ENCODE measurements around the gene CREB3L2. TPM values are rescaled to one million over a fixed set of nuclear protein-coding genes. Genes with fewer than 3 reads are reported as not detected.

CREB3L2 gene
- total and polyA plus RNA-seq, 2 of the 13 experiments (the other 11 are each of a cell fraction or from before 2014, with no cell fraction given) = 22.1 to 41.1 TPM

GRCh38 chr7:138001529-138002095 lies at the start of gene CREB3L2 (continued):
- TF ChIP-seq, protein P1, sequence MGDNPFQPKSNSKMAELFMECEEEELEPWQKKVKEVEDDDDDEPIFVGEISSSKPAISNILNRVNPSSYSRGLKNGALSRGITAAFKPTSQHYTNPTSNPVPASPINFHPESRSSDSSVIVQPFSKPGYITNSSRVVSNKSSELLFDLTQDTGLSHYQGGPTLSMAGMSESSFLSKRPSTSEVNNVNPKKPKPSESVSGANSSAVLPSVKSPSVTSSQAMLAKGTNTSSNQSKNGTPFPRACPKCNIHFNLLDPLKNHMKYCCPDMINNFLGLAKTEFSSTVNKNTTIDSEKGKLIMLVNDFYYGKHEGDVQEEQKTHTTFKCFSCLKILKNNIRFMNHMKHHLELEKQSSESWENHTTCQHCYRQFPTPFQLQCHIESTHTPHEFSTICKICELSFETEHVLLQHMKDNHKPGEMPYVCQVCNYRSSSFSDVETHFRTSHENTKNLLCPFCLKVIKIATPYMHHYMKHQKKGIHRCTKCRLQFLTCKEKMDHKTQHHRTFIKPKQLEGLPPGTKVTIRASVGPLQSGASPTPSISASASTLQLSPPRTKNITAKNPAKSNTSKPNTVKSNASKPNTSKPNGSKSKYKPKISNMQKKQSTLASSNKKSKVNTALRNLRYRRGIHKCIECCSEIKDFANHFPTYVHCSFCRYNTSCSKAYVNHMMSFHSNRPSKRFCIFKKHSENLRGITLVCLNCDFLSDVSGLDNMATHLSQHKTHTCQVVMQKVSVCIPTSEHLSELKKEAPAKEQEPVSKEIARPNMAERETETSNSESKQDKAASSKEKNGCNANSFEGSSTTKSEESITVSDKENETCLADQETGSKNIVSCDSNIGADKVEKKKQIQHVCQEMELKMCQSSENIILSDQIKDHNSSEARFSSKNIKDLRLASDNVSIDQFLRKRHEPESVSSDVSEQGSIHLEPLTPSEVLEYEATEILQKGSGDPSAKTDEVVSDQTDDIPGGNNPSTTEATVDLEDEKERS (CRISPR knock-in tag; IDR thresholded peaks at IDR 0.05) = no peak
- TF ChIP-seq IRX3 (CRISPR knock-in tag; IDR thresholded peaks at IDR 0.05; ENCODE audit: borderline replicate concordance, low read depth) = 0 out of 2 replicates have a peak, but pooled peaks have one; percentile 37
- no peak for TF ChIP-seq BCL6 (CRISPR knock-in tag; IDR thresholded peaks at IDR 0.05)
- TF ChIP-seq GATAD2A (CRISPR knock-in tag; IDR thresholded peaks at IDR 0.05) = no peak
- TF ChIP-seq ZNF33B (CRISPR knock-in tag; IDR thresholded peaks at IDR 0.05) = no peak; the same call in 1 of the 2 replicates
- TF ChIP-seq, protein P2, sequence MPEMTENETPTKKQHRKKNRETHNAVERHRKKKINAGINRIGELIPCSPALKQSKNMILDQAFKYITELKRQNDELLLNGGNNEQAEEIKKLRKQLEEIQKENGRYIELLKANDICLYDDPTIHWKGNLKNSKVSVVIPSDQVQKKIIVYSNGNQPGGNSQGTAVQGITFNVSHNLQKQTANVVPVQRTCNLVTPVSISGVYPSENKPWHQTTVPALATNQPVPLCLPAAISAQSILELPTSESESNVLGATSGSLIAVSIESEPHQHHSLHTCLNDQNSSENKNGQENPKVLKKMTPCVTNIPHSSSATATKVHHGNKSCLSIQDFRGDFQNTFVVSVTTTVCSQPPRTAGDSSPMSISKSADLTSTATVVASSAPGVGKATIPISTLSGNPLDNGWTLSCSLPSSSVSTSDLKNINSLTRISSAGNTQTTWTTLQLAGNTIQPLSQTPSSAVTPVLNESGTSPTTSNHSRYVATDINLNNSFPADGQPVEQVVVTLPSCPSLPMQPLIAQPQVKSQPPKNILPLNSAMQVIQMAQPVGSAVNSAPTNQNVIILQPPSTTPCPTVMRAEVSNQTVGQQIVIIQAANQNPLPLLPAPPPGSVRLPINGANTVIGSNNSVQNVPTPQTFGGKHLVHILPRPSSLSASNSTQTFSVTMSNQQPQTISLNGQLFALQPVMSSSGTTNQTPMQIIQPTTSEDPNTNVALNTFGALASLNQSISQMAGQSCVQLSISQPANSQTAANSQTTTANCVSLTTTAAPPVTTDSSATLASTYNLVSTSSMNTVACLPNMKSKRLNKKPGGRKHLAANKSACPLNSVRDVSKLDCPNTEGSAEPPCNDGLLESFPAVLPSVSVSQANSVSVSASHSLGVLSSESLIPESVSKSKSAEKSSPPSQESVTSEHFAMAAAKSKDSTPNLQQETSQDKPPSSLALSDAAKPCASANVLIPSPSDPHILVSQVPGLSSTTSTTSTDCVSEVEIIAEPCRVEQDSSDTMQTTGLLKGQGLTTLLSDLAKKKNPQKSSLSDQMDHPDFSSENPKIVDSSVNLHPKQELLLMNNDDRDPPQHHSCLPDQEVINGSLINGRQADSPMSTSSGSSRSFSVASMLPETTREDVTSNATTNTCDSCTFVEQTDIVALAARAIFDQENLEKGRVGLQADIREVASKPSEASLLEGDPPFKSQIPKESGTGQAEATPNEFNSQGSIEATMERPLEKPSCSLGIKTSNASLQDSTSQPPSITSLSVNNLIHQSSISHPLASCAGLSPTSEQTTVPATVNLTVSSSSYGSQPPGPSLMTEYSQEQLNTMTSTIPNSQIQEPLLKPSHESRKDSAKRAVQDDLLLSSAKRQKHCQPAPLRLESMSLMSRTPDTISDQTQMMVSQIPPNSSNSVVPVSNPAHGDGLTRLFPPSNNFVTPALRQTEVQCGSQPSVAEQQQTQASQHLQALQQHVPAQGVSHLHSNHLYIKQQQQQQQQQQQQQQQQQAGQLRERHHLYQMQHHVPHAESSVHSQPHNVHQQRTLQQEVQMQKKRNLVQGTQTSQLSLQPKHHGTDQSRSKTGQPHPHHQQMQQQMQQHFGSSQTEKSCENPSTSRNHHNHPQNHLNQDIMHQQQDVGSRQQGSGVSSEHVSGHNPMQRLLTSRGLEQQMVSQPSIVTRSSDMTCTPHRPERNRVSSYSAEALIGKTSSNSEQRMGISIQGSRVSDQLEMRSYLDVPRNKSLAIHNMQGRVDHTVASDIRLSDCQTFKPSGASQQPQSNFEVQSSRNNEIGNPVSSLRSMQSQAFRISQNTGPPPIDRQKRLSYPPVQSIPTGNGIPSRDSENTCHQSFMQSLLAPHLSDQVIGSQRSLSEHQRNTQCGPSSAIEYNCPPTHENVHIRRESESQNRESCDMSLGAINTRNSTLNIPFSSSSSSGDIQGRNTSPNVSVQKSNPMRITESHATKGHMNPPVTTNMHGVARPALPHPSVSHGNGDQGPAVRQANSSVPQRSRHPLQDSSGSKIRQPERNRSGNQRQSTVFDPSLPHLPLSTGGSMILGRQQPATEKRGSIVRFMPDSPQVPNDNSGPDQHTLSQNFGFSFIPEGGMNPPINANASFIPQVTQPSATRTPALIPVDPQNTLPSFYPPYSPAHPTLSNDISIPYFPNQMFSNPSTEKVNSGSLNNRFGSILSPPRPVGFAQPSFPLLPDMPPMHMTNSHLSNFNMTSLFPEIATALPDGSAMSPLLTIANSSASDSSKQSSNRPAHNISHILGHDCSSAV (CRISPR knock-in tag; IDR thresholded peaks at IDR 0.05; ENCODE audit: borderline replicate concordance) = no peak
- TF ChIP-seq IRF9 (CRISPR knock-in tag; IDR thresholded peaks at IDR 0.05; ENCODE audit: borderline replicate concordance) = peak; percentile 90
- TF ChIP-seq, protein P3, sequence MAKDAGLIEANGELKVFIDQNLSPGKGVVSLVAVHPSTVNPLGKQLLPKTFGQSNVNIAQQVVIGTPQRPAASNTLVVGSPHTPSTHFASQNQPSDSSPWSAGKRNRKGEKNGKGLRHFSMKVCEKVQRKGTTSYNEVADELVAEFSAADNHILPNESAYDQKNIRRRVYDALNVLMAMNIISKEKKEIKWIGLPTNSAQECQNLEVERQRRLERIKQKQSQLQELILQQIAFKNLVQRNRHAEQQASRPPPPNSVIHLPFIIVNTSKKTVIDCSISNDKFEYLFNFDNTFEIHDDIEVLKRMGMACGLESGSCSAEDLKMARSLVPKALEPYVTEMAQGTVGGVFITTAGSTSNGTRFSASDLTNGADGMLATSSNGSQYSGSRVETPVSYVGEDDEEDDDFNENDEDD (CRISPR knock-in tag; IDR thresholded peaks at IDR 0.05; ENCODE audit: borderline replicate concordance) = no peak; the same call in 1 of the 2 replicates
- no peak for TF ChIP-seq ZSCAN29 (CRISPR knock-in tag; conservative IDR thresholded peaks at IDR 0.05)
- no peak for TF ChIP-seq SP2 (CRISPR knock-in tag; IDR thresholded peaks at IDR 0.05)
- TF ChIP-seq, protein P4, sequence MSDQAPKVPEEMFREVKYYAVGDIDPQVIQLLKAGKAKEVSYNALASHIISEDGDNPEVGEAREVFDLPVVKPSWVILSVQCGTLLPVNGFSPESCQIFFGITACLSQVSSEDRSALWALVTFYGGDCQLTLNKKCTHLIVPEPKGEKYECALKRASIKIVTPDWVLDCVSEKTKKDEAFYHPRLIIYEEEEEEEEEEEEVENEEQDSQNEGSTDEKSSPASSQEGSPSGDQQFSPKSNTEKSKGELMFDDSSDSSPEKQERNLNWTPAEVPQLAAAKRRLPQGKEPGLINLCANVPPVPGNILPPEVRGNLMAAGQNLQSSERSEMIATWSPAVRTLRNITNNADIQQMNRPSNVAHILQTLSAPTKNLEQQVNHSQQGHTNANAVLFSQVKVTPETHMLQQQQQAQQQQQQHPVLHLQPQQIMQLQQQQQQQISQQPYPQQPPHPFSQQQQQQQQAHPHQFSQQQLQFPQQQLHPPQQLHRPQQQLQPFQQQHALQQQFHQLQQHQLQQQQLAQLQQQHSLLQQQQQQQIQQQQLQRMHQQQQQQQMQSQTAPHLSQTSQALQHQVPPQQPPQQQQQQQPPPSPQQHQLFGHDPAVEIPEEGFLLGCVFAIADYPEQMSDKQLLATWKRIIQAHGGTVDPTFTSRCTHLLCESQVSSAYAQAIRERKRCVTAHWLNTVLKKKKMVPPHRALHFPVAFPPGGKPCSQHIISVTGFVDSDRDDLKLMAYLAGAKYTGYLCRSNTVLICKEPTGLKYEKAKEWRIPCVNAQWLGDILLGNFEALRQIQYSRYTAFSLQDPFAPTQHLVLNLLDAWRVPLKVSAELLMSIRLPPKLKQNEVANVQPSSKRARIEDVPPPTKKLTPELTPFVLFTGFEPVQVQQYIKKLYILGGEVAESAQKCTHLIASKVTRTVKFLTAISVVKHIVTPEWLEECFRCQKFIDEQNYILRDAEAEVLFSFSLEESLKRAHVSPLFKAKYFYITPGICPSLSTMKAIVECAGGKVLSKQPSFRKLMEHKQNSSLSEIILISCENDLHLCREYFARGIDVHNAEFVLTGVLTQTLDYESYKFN (CRISPR knock-in tag; conservative IDR thresholded peaks at IDR 0.05) = no peak
